GM13976 (cell line): Measurements from ENCODE around the gene SPATA3.

Source experiments
- DNase-seq: peaks from one replicate; pipeline ENCODE4 v3.0.0; 2012; ENCODE audit warnings: low spot score
- CTCF ChIP-seq: IDR thresholded peaks from 2 replicates; pipeline ENCODE4 v1.5.1; 2012; ENCODE audit warnings: borderline replicate concordance, mild to moderate bottlenecking; ENCODE audit not compliant: insufficient read depth; ENCODE audit errors: extremely low read depth, missing control alignments, control extremely low read depth
- in situ Hi-C: fragments of 300-500 bp; cut with MboI; formaldehyde crosslinking; loops from one replicate; pipeline ENCODE4 v1.12.0; 2022; ENCODE audit warnings: low sequenced_read_pairs, mixed read lengths, inconsistent platforms; ENCODE audit not compliant: unreplicated experiment

The SPATA3 gene

GRCh38 chr2:230968921-230969658 lies 26.8 kb upstream of the SPATA3 start:
- no peak for TF ChIP-seq CTCF
- DNase-seq, result no peak
- in situ Hi-C loops, result no loop called here

- no peak for TF ChIP-seq CTCF
- no peak for DNase-seq
- in situ Hi-C loops, result no loop called here
These were observed 26.3 kb upstream of the SPATA3 start for GRCh38 chr2:230969659-230970015.

GRCh38 chr2:230972046-230972445 lies 23.9 kb upstream of the SPATA3 start:
- no peak for TF ChIP-seq CTCF
- no peak for DNase-seq
- in situ Hi-C loops, result no loop called here

- in situ Hi-C loops, result no loop called here
- peak; percentile 83 for DNase-seq
- no peak for TF ChIP-seq CTCF
These were observed 21.6 kb upstream of the SPATA3 start for GRCh38 chr2:230974096-230974913.

- in situ Hi-C loops, result no loop called here
- DNase-seq, result no peak
- TF ChIP-seq CTCF, result no peak
These were observed 20.0 kb upstream of the SPATA3 start for GRCh38 chr2:230975927-230976326.

- DNase-seq, result no peak
- in situ Hi-C loops, result no loop called here
- no peak for TF ChIP-seq CTCF
These were observed 19.2 kb upstream of the SPATA3 start for GRCh38 chr2:230976671-230977171.
